ENCODE data around the gene NUP93. TPM values are rescaled to one million over a fixed set of nuclear protein-coding genes. Genes with fewer than 3 reads are reported as not detected.

The NUP93 gene
- polyA plus RNA-seq, 1 donor (not counting 4 experiments of a cell fraction or from before 2014, with no cell fraction given) = 74.1 TPM

DNA sequence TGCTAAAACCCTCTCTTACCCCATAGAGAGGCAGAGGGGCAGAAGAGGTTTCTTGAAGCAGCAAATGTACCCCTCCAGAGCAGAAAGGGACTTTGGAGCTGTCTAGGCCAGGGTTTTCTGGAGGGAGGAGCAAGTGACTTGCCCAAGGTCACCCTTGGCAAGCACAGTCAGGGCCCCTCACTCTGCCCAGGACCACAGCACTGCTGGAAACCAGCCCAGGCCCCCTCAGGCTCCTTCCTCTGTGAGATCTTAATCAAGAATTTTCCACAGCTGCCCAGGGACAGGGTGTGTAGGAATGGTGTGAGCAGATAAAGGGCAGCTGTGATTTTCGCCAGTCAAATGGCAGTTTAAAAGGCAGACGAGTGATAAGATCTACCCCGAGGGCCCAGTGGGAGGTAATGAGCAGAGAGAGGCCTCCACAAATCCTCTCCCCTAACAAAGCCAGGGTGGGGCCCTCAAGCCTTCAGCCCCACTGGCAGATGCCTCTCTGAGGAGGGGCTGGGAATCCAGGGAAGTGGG is 131.2 kb downstream of the NUP93 start:
- Histone ChIP-seq H3K4me2 (ENCODE audit: control insufficient read depth, extremely low read depth, insufficient read depth, low read depth, low read length) (no peak overlapping the region), H3K36me3 (ENCODE audit: control insufficient read depth in 2 of 2, extremely low read depth in 1 of 2, insufficient read depth in 2 of 2, low read length in 2 of 2) (no peaks in the 10 kb centered on the region), H3K27me3 (ENCODE audit: control insufficient read depth, extremely low read depth, insufficient read depth, low read length) (no peaks in the 10 kb centered on the region), H3K4me3 (ENCODE audit: control insufficient read depth in 2 of 3, extremely low read depth in 1 of 3, insufficient read depth in 2 of 3, low read depth in 1 of 3, low read length in 3 of 3) (no peak overlapping the region), H3K9ac (ENCODE audit: control insufficient read depth, extremely low read depth, insufficient read depth, low read length) (no peak overlapping the region), H3K27ac (ENCODE audit: control insufficient read depth, insufficient read depth, low read length) (no peak overlapping the region), H3K79me2 (ENCODE audit: control insufficient read depth, insufficient read depth, low read length) (no peaks in the 10 kb centered on the region), H3K9me3 (ENCODE audit: control insufficient read depth, low read depth, low read length) (no peaks in the 10 kb centered on the region), H3K4me1 (ENCODE audit: control insufficient read depth, extremely low read depth, insufficient read depth, low read length) (peaks cover 6% of the 10 kb centered on the region), H2AFZ (ENCODE audit: control insufficient read depth, low read length) (no peak overlapping the region), H4K20me1 (ENCODE audit: control insufficient read depth, extremely low read depth, insufficient read depth, low read length) (no peaks in the 10 kb centered on the region), H3K9me1 (ENCODE audit: control insufficient read depth, extremely low read depth, insufficient read depth, low read length) (no peaks in the 10 kb centered on the region)
- dilution Hi-C loops (cut with MboI; ENCODE audit: extremely low pct_ligation_motif_present, low sequenced_read_pairs) = loop anchor here (25.0 kb wide), 1 partner anchor 99 kb away; no protein-coding TSS in a partner anchor
- DNase-seq (ENCODE audit: low read depth, low spot score) (no peak), FAIRE-seq (no peak)
- TF ChIP-seq EZH2 (IDR thresholded peaks at IDR 0.05; ENCODE audit: low read length) = no peak
- TF ChIP-seq, protein P1, sequence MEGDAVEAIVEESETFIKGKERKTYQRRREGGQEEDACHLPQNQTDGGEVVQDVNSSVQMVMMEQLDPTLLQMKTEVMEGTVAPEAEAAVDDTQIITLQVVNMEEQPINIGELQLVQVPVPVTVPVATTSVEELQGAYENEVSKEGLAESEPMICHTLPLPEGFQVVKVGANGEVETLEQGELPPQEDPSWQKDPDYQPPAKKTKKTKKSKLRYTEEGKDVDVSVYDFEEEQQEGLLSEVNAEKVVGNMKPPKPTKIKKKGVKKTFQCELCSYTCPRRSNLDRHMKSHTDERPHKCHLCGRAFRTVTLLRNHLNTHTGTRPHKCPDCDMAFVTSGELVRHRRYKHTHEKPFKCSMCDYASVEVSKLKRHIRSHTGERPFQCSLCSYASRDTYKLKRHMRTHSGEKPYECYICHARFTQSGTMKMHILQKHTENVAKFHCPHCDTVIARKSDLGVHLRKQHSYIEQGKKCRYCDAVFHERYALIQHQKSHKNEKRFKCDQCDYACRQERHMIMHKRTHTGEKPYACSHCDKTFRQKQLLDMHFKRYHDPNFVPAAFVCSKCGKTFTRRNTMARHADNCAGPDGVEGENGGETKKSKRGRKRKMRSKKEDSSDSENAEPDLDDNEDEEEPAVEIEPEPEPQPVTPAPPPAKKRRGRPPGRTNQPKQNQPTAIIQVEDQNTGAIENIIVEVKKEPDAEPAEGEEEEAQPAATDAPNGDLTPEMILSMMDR (optimal IDR thresholded peaks at IDR 0.05 in 1 of 3, IDR thresholded peaks at IDR 0.05 in 1 of 3, conservative IDR thresholded peaks at IDR 0.05 in 1 of 3; ENCODE audit: extremely low read depth in 1 of 3, insufficient read depth in 2 of 3, low read length in 3 of 3) = no peak

DNA sequence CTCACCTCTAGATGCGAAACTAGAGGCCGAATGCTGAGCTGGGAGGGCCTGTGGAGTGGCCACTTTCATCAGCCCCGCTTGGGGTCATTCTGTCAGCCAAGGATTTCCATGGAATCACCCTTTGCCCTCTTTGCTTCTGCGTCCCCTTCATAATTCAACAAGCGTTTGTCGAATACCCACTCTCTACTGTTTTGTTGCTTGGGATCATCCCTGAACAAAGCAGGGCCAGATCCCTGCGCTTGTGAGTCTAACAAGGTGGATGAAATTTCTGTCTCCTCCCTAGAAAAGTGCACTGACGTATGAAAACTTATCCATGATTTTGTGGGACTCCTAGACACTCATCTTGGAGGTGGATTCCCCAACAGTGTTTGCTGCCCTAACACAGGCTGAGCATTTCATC is 131.8 kb downstream of the NUP93 start:
- H3K4me2 ChIP-seq (ENCODE audit: control insufficient read depth, extremely low read depth, insufficient read depth, low read depth, low read length) = no peak overlapping the region

More for the DNA sequence above, 131.8 kb downstream of the NUP93 start:
- TF ChIP-seq, protein P1 (optimal IDR thresholded peaks at IDR 0.05 in 1 of 3, IDR thresholded peaks at IDR 0.05 in 1 of 3, conservative IDR thresholded peaks at IDR 0.05 in 1 of 3; ENCODE audit: extremely low read depth in 1 of 3, insufficient read depth in 2 of 3, low read length in 3 of 3) = no peak
- no peak for TF ChIP-seq EZH2 (IDR thresholded peaks at IDR 0.05; ENCODE audit: low read length)
- peaks cover 6% of the 10 kb centered on the region for H3K4me1 ChIP-seq (ENCODE audit: control insufficient read depth, extremely low read depth, insufficient read depth, low read length)
- DNase-seq (ENCODE audit: low read depth, low spot score) = no peak
- no peaks in the 10 kb centered on the region for H3K9me1 ChIP-seq (ENCODE audit: control insufficient read depth, extremely low read depth, insufficient read depth, low read length)
- H3K79me2 ChIP-seq (ENCODE audit: control insufficient read depth, insufficient read depth, low read length) = no peaks in the 10 kb centered on the region
- no peaks in the 10 kb centered on the region for H4K20me1 ChIP-seq (ENCODE audit: control insufficient read depth, extremely low read depth, insufficient read depth, low read length)
- no peak overlapping the region for H2AFZ ChIP-seq (ENCODE audit: control insufficient read depth, low read length)
- H3K27me3 ChIP-seq (ENCODE audit: control insufficient read depth, extremely low read depth, insufficient read depth, low read length) = no peaks in the 10 kb centered on the region
- no peak overlapping the region for H3K4me3 ChIP-seq (ENCODE audit: control insufficient read depth in 2 of 3, extremely low read depth in 1 of 3, insufficient read depth in 2 of 3, low read depth in 1 of 3, low read length in 3 of 3)
- H3K36me3 ChIP-seq (ENCODE audit: control insufficient read depth in 2 of 2, extremely low read depth in 1 of 2, insufficient read depth in 2 of 2, low read length in 2 of 2) = no peaks in the 10 kb centered on the region
- dilution Hi-C loops (cut with MboI; ENCODE audit: extremely low pct_ligation_motif_present, low sequenced_read_pairs) = loop anchor here (25.0 kb wide), 1 partner anchor 99 kb away; no protein-coding TSS in a partner anchor
- H3K27ac ChIP-seq (ENCODE audit: control insufficient read depth, insufficient read depth, low read length) = no peak overlapping the region
- H3K9me3 ChIP-seq (ENCODE audit: control insufficient read depth, low read depth, low read length) = no peaks in the 10 kb centered on the region
- FAIRE-seq = no peak
- no peak overlapping the region for H3K9ac ChIP-seq (ENCODE audit: control insufficient read depth, extremely low read depth, insufficient read depth, low read length)

Data from keratinocyte (primary cell).